OCI-LY1 (cell line): ENCODE data around the gene PA2G4.

Experiments
- H2AFZ ChIP-seq: fragments of 200-600 bp; sonication (generic), shearing (Covaris generic); 2 replicates; pipeline ENCODE4 v1.6.0; 2014; ENCODE audit warnings: antibody characterized with exemption, mild to moderate bottlenecking, low read length
- H3F3A ChIP-seq: fragments of 200-600 bp; sonication (generic), shearing (Covaris generic); 2 replicates; pipeline ENCODE4 v1.6.0; 2014; ENCODE audit warnings: mild to moderate bottlenecking, antibody characterized with exemption, low read length, moderate library complexity; ENCODE audit not compliant: insufficient read depth
- H3K27ac ChIP-seq: fragments of 200-600 bp; sonication (generic); 2 replicates; pipeline ENCODE4 v1.5.1; 2014; ENCODE audit warnings: low read length, mixed run types, mild to moderate bottlenecking, low read depth; ENCODE audit not compliant: poor library complexity, severe bottlenecking
- H3K27me3 ChIP-seq: fragments of 200-600 bp; sonication (generic); 2 replicates; pipeline ENCODE4 v1.6.0; 2014; ENCODE audit warnings: antibody characterized with exemption, mild to moderate bottlenecking, low read length, moderate library complexity; ENCODE audit not compliant: insufficient read depth
- H3K36me3 ChIP-seq: fragments of 200-600 bp; sonication (generic); 2 replicates; pipeline ENCODE4 v1.6.1; 2014; ENCODE audit warnings: mild to moderate bottlenecking, antibody characterized with exemption, low read length, moderate library complexity, mixed read lengths; ENCODE audit not compliant: insufficient read depth
- H3K4me1 ChIP-seq: fragments of 200-600 bp; sonication (generic); 2 replicates; pipeline ENCODE4 v1.5.1; 2014; ENCODE audit warnings: mild to moderate bottlenecking, low read length, moderate library complexity; ENCODE audit not compliant: insufficient read depth, severe bottlenecking
- H3K4me2 ChIP-seq: fragments of 200-600 bp; sonication (generic), shearing (Covaris generic); 2 replicates; pipeline ENCODE4 v1.6.1; 2014; ENCODE audit warnings: low read length
- H3K4me3 ChIP-seq: fragments of 200-600 bp; sonication (generic); 2 replicates; pipeline ENCODE4 v1.5.1; 2014; ENCODE audit warnings: low read length, low read depth, mild to moderate bottlenecking, mixed read lengths; ENCODE audit not compliant: poor library complexity, severe bottlenecking
- H3K79me2 ChIP-seq: fragments of 200-600 bp; shearing (Covaris generic); 2 replicates; pipeline ENCODE4 v1.6.1; 2016; ENCODE audit warnings: mixed run types, low read length, mixed read lengths; ENCODE audit not compliant: insufficient read depth
- H3K9ac ChIP-seq: fragments of 200-600 bp; sonication (generic), shearing (Covaris generic); 2 replicates; pipeline ENCODE4 v1.6.1; 2014; ENCODE audit warnings: mild to moderate bottlenecking, low read length, mixed read lengths
- H3K9me2 ChIP-seq: fragments of 200-600 bp; sonication (generic), shearing (Covaris generic); 2 replicates; pipeline ENCODE4 v1.6.1; 2014; ENCODE audit warnings: low read depth, mild to moderate bottlenecking, low read length, mixed read lengths
- H3K9me3 ChIP-seq: fragments of 200-600 bp; shearing (Covaris generic); 2 replicates; pipeline ENCODE4 v1.6.1; 2014; ENCODE audit warnings: low read length, mixed read lengths
- H4K20me1 ChIP-seq: fragments of 200-600 bp; sonication (generic), shearing (Covaris generic); 2 replicates; pipeline ENCODE4 v1.6.0; 2016; ENCODE audit warnings: mild to moderate bottlenecking, low read length; ENCODE audit not compliant: insufficient read depth
- EZH2 ChIP-seq: fragments of 200-600 bp; sonication (generic), shearing (Covaris generic); IDR thresholded peaks from 2 replicates; pipeline ENCODE4 v1.8.0; 2017; ENCODE audit warnings: borderline replicate concordance, mixed run types, mild to moderate bottlenecking, antibody characterized with exemption, low read length, moderate library complexity, mixed read lengths
- TF ChIP-seq, protein P1 (sequence below): fragments of 200-600 bp; sonication (generic), shearing (Covaris generic); IDR thresholded peaks from 2 replicates; pipeline ENCODE4 v1.5.1; 2017; ENCODE audit warnings: mild to moderate bottlenecking, antibody characterized with exemption, low read length, moderate library complexity, mixed read lengths

PA2G4 gene

DNA sequence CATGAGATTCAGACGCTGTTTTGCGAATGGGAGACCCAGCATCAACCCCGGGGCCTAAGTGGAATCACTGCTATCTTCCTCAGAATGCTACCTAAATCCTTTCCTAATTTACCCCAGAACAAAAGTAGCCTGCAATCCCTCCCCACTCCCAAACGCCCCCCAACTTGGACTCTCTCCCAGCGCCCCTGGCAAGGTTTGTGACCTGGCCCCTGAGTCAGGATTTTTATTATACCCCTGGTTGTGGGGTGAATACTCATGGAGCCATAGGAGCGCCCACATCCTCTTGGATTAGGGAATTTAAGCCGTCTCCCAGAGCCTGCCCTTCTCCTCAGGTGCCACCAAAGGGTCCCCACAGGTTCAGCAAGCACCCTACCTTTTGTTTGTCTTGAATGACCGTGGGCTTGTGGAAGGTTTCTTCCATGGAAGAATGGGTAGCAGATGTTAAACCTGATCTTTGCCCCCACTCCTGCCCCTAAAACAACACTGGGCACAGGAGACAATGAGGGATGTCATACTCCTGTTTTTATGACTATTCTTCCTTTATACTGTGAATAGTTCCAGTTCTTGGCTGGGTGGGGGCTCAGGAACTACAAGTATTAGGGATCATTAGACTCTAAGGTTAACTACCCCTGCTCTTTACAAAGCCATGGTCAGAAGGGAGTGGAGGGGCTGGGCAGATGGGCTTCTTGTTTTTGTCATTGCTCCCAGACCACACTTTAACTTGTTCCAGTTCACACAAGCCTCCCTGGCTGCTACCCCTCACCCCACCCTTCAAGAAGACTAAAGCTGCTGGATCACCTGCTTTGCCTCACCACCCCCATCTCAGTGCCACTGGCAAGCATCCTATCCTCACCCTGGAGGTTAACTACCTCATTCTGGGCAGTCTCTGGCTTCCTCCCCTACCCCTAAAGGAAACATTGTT lies 48.7 kb downstream of the PA2G4 start:
- Histone ChIP-seq H2AFZ (no peak overlapping the region), H4K20me1 (no peaks in the 10 kb centered on the region), H3K4me1 (peaks cover 41% of the 10 kb centered on the region), H3K36me3 (peaks cover 6% of the 10 kb centered on the region; the same call in 1 of the 2 replicates), H3F3A (no peaks in the 10 kb centered on the region), H3K27ac (peak overlapping the region; percentile 91), H3K4me3 (peak overlapping the region; percentile 77), H3K4me2 (peak overlapping the region; percentile 91), H3K9ac (peak overlapping the region; percentile 88), H3K27me3 (no peaks in the 10 kb centered on the region), H3K79me2 (no peaks in the 10 kb centered on the region), H3K9me2 (no peaks in the 10 kb centered on the region), H3K9me3 (no peaks in the 10 kb centered on the region)
- TF ChIP-seq, protein P1, sequence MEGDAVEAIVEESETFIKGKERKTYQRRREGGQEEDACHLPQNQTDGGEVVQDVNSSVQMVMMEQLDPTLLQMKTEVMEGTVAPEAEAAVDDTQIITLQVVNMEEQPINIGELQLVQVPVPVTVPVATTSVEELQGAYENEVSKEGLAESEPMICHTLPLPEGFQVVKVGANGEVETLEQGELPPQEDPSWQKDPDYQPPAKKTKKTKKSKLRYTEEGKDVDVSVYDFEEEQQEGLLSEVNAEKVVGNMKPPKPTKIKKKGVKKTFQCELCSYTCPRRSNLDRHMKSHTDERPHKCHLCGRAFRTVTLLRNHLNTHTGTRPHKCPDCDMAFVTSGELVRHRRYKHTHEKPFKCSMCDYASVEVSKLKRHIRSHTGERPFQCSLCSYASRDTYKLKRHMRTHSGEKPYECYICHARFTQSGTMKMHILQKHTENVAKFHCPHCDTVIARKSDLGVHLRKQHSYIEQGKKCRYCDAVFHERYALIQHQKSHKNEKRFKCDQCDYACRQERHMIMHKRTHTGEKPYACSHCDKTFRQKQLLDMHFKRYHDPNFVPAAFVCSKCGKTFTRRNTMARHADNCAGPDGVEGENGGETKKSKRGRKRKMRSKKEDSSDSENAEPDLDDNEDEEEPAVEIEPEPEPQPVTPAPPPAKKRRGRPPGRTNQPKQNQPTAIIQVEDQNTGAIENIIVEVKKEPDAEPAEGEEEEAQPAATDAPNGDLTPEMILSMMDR = no peak
- TF ChIP-seq EZH2 = no peak

DNA sequence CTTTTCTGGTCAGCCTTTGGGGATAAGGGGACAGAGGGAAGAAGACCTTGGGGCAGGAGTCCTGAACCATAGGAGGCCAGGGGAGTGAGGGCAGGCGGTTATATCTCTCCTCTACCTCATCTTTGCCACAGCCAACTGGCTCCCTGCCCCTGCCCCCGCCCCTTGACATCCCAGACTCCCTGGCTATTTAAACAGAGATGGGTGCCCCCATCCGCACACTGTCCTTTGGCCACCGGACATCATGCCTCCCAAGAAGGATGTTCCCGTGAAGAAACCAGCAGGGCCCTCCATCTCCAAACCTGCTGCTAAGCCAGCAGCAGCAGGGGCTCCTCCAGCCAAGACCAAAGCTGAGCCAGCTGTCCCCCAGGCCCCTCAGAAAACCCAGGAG lies 49.3 kb downstream of the PA2G4 start:
- Histone ChIP-seq H3K4me1 (peaks cover 41% of the 10 kb centered on the region), H3K27ac (peak overlapping the region; percentile 91), H3K4me3 (peak overlapping the region; percentile 77), H2AFZ (no peak overlapping the region), H3K36me3 (peaks cover 6% of the 10 kb centered on the region; the same call in 1 of the 2 replicates), H3K4me2 (peak overlapping the region; percentile 91), H3K79me2 (peaks cover 4% of the 10 kb centered on the region), H3K9ac (peak overlapping the region; percentile 88; the same call in 1 of the 2 replicates), H3F3A (no peaks in the 10 kb centered on the region), H3K9me3 (no peaks in the 10 kb centered on the region), H4K20me1 (no peaks in the 10 kb centered on the region), H3K27me3 (no peaks in the 10 kb centered on the region), H3K9me2 (no peaks in the 10 kb centered on the region)
- TF ChIP-seq, protein P1 = no peak
- no peak for TF ChIP-seq EZH2

DNA sequence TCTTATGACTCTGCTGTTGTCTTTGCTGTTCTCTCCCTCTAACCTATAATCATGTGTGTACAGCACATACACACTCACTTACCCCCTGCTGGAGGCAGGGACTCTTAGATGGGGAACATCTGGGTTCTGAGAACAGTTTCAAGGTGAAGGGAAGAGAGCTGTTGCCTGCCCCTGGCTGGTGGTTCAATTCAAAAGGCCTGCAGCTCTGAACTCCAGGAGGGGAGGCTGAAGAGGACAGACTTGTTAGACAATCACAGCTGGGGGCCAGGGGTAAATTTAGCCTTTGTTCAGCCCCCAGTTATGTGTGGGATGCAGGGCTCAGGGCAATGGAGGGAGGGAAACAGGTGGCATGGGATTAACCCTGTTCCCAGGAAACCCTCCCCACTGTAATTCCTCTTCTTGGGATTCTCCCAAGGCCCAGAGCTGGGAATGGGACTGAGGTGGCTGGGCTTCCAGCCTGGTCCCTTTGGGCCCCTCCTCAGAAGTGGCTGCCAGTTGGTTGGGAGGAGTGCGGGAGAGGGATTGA lies 50.0 kb downstream of the PA2G4 start:
- Histone ChIP-seq H3K4me1 (peaks cover 45% of the 10 kb centered on the region), H3K9me2 (no peaks in the 10 kb centered on the region), H3K27ac (peak overlapping the region; percentile 91), H3K27me3 (no peaks in the 10 kb centered on the region), H4K20me1 (no peaks in the 10 kb centered on the region), H3K9me3 (no peaks in the 10 kb centered on the region), H3K4me3 (no peak overlapping the region), H2AFZ (no peak overlapping the region), H3K79me2 (peaks cover 11% of the 10 kb centered on the region), H3F3A (no peaks in the 10 kb centered on the region), H3K4me2 (peak overlapping the region; percentile 91; the same call in 1 of the 2 replicates), H3K36me3 (peaks cover 10% of the 10 kb centered on the region; the same call in 1 of the 2 replicates), H3K9ac (peak overlapping the region; percentile 88; the same call in 1 of the 2 replicates)
- TF ChIP-seq, protein P1 = no peak
- no peak for TF ChIP-seq EZH2
